HCT116 (cell line): ENCODE results near the gene TAF6.

Experiments used
- EGR1 ChIP-seq: IDR thresholded peaks from 2 replicates; pipeline ENCODE4 v1.6.1; 2012; ENCODE audit warnings: low read depth
- EZH2 ChIP-seq: fragments of 200-600 bp; sonication (generic); IDR thresholded peaks from 2 replicates; pipeline ENCODE4 v1.6.1; 2017; ENCODE audit warnings: antibody characterized with exemption, mixed run types
- EZH2phosphoT487 ChIP-seq: fragments of 200-600 bp; IDR thresholded peaks from 2 replicates; pipeline ENCODE4 v1.6.1; 2018; ENCODE audit warnings: antibody characterized with exemption, borderline replicate concordance
- JUND ChIP-seq: IDR thresholded peaks from 2 replicates; pipeline ENCODE4 v1.6.1; 2012
- POLR2A ChIP-seq: IDR thresholded peaks from 2 replicates; pipeline ENCODE4 v1.7.0; 2011; ENCODE audit warnings: borderline replicate concordance; ENCODE audit not compliant: insufficient read depth, insufficient read length; ENCODE audit errors: extremely low read depth
- TCF7L2 ChIP-seq: IDR thresholded peaks from 2 replicates; pipeline ENCODE4 v1.7.0; 2011; ENCODE audit warnings: borderline replicate concordance, inconsistent platforms; ENCODE audit not compliant: insufficient read depth, insufficient read length; ENCODE audit errors: extremely low read depth
- ZNF274 ChIP-seq: fragments of 200-500 bp; sonication (Bioruptor generic); IDR thresholded peaks from 2 replicates; pipeline ENCODE4 v1.6.1; 2014; ENCODE audit warnings: mild to moderate bottlenecking, low read depth, low read length, inconsistent platforms
- TF ChIP-seq, protein P1 (sequence below), 3 experiments: fragments of 200-600 bp in 1 of 3; sonication (generic) in 1 of 3; IDR thresholded peaks in 2 of 3; conservative IDR thresholded peaks in 1 of 3; 2 replicates each; pipeline ENCODE4 v1.5.1; 2012 to 2017; ENCODE audit warnings: low read depth in 2 of 3, low read length in 2 of 3, antibody characterized with exemption in 1 of 3, borderline replicate concordance in 1 of 3, control low read depth in 1 of 3, mild to moderate bottlenecking in 1 of 3, mixed read lengths in 1 of 3, mixed run types in 1 of 3, moderate library complexity in 1 of 3; ENCODE audit not compliant: insufficient read depth in 1 of 3
- TF ChIP-seq, protein P2 (sequence below): IDR thresholded peaks from 2 replicates; pipeline ENCODE4 v1.6.1; 2012
- TF ChIP-seq, protein P3 (sequence below): IDR thresholded peaks from 2 replicates; pipeline ENCODE4 v1.6.1; 2012
- TF ChIP-seq, protein P4 (sequence below): IDR thresholded peaks from 2 replicates; pipeline ENCODE4 v1.6.1; 2011; ENCODE audit warnings: mild to moderate bottlenecking, low read length, moderate library complexity; ENCODE audit not compliant: insufficient replicate concordance; ENCODE audit errors: extremely low read depth

DNA sequence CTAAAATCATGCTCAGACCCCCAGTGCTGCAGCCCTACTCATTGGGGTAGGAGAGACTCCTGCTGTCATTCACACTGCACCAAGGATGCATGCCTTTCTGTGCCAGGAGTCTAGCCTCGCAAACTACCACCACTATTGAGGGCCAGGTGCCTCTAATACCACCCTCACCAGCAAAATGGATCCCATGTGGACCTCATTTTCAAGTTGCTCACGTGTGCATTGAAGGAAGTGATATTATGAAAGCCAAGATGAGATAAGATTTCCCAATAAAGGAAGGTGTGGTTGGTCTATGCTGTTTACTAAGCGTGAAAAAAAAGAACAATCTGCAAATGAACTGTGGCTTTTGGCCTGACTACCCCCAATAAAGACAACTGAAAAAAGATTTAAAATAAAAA is 22.4 kb upstream of the TAF6 start:
- TF ChIP-seq, protein P1, sequence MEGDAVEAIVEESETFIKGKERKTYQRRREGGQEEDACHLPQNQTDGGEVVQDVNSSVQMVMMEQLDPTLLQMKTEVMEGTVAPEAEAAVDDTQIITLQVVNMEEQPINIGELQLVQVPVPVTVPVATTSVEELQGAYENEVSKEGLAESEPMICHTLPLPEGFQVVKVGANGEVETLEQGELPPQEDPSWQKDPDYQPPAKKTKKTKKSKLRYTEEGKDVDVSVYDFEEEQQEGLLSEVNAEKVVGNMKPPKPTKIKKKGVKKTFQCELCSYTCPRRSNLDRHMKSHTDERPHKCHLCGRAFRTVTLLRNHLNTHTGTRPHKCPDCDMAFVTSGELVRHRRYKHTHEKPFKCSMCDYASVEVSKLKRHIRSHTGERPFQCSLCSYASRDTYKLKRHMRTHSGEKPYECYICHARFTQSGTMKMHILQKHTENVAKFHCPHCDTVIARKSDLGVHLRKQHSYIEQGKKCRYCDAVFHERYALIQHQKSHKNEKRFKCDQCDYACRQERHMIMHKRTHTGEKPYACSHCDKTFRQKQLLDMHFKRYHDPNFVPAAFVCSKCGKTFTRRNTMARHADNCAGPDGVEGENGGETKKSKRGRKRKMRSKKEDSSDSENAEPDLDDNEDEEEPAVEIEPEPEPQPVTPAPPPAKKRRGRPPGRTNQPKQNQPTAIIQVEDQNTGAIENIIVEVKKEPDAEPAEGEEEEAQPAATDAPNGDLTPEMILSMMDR (IDR thresholded peaks at IDR 0.05 in 2 of 3, conservative IDR thresholded peaks at IDR 0.05 in 1 of 3; ENCODE audit: borderline replicate concordance in 1 of 3, insufficient read depth in 1 of 3, low read depth in 2 of 3, low read length in 2 of 3), result no peak
- TF ChIP-seq EZH2 (no peak), EGR1 (no peak), POLR2A (no peak), JUND (no peak), TCF7L2 (no peak), EZH2phosphoT487 (no peak), ZNF274 (no peak)
- TF ChIP-seq, protein P2, sequence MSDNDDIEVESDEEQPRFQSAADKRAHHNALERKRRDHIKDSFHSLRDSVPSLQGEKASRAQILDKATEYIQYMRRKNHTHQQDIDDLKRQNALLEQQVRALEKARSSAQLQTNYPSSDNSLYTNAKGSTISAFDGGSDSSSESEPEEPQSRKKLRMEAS, result no peak
- TF ChIP-seq, protein P3, sequence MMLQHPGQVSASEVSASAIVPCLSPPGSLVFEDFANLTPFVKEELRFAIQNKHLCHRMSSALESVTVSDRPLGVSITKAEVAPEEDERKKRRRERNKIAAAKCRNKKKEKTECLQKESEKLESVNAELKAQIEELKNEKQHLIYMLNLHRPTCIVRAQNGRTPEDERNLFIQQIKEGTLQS, result no peak
- TF ChIP-seq, protein P4, sequence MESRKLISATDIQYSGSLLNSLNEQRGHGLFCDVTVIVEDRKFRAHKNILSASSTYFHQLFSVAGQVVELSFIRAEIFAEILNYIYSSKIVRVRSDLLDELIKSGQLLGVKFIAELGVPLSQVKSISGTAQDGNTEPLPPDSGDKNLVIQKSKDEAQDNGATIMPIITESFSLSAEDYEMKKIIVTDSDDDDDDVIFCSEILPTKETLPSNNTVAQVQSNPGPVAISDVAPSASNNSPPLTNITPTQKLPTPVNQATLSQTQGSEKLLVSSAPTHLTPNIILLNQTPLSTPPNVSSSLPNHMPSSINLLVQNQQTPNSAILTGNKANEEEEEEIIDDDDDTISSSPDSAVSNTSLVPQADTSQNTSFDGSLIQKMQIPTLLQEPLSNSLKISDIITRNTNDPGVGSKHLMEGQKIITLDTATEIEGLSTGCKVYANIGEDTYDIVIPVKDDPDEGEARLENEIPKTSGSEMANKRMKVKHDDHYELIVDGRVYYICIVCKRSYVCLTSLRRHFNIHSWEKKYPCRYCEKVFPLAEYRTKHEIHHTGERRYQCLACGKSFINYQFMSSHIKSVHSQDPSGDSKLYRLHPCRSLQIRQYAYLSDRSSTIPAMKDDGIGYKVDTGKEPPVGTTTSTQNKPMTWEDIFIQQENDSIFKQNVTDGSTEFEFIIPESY, result no peak
